ENCODE data around the gene PATL1.

Gene PATL1

GRCh38 chr11:59611570-59612565 lies 57.0 kb downstream of the PATL1 start:
- DNase-seq, result no peak

DNA sequence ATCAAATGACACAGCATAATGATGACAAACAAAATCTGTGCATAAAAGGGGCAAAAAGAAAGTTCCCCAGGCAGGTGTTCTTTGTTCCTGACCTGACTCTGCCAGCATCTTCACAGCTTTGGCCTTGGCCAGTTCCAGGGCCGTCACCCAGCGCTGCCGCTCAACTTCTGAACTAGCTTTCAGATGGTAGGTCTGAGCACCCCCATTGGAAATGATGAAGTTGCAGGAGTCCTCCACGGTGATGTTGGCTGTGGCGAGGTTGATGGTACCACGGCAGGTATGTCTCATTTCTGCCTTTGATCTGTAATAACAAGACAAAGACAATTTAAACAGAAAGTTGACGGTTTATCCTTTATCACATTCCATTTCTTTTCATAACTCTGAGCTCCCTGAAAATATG lies 58.5 kb downstream of the PATL1 start:
- DNase-seq, result no peak

- no peak for DNase-seq
Observed at GRCh38 chr11:59607703-59608454, 61.0 kb downstream of the PATL1 start.

DNA sequence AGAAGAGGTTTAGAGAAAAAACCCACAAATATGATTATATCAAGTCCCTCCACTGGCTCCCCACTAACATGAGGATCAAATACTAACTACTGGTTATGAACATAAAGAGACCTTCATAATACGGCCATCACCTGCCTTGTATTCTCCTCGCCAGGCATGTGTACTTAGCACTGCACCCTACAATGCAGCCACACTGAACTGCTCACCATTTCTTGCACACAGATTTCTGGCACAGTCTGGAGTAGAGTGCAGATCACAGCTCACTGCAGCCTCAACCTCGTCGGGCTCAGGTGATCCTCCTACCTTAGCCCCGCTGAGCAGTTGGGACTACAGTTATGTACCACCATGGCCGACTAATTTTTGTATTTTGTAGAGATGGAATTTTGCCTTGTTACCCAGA lies 66.4 kb downstream of the PATL1 start:
- DNase-seq, result no peak

DNA sequence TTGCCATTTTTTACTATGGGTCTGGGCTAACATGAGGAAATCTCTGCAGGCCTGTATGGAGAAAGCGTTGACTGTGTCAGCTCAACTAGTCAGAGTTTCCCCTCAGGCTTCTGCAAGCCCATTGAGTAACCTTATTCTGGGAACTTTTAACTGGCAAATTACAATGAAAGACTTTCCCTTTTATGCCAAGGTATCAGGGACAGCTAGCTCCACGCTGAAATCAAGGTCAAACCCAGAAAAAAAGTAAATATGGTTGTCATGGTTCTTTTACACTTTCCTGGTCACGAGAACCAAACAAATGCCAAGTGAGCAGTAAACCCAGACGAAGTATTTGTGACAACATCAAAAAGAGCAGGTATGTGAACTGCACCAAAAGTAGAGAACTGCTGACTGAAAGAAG lies 67.0 kb downstream of the PATL1 start:
- no peak for DNase-seq

GRCh38 chr11:59600636-59601035 lies 68.2 kb downstream of the PATL1 start:
- DNase-seq, result no peak

DNA sequence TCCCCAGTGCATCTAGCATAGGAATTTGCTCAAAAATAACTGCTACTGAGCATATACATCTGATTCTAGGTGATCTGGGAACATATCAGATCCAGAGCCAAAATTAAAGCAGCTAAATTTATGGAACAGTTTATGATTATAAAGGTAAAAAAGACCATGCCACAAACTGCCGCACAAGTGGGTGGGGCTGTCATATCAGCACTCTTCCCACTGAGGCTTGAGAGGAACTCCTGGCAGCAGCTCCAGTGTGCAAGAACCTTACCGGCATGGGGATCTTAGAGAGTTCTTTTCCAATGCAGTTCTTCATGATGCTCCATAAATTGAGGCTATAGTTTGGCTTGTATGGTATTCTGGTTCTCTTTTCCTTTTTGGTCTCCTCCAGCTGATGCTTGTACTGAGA lies 68.6 kb downstream of the PATL1 start:
- DNase-seq, result no peak

DNA sequence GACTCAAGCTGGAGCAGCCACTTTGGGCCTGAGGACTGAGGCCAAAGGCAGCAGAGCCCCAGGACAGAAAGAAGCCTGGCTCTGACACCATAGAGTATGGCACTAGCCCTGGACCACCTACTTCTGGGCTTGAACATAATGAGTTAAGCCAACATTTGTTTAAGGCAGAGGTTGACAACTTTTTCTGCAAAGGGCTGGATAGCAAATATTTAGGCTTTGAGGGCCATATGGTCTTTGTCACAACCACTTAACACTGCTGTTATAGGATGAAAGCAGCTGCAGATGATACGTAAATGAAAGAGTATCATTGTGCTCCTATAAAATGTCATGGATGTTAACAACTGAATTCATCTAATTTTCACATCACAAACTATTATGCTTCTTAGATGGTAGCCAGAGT lies 69.9 kb downstream of the PATL1 start:
- no peak for DNase-seq
